SU-DHL-6 (cell line): ENCODE data around the gene GYPC.

Experiments
- H2AFZ ChIP-seq: fragments of 200-600 bp; sonication (generic); 2 replicates; pipeline ENCODE4 v1.6.1; 2014; ENCODE audit warnings: low read depth, mild to moderate bottlenecking, moderate library complexity, mixed read lengths, antibody characterized with exemption, low read length; ENCODE audit not compliant: severe bottlenecking
- H3F3A ChIP-seq: fragments of 200-600 bp; shearing (Covaris generic); 2 replicates; pipeline ENCODE4 v1.6.0; 2016; ENCODE audit warnings: antibody characterized with exemption, mild to moderate bottlenecking; ENCODE audit not compliant: insufficient read depth
- H3K27ac ChIP-seq: fragments of 200-600 bp; sonication (generic); 2 replicates; pipeline ENCODE4 v1.5.1; 2016; ENCODE audit warnings: low read depth, mild to moderate bottlenecking, low read length, moderate library complexity, mixed read lengths
- H3K27me3 ChIP-seq: fragments of 200-600 bp; sonication (generic), shearing (Covaris generic); 2 replicates; pipeline ENCODE4 v1.6.0; 2014; ENCODE audit warnings: mild to moderate bottlenecking, low read length
- H3K36me3 ChIP-seq: fragments of 200-600 bp; sonication (generic); 2 replicates; pipeline ENCODE4 v1.6.1; 2014; ENCODE audit warnings: mild to moderate bottlenecking, low read length, mixed read lengths
- H3K4me2 ChIP-seq: fragments of 300-600, 200-600 bp; shearing (Covaris generic), sonication (generic); 2 replicates; pipeline ENCODE4 v1.6.0; 2014; ENCODE audit warnings: low read length, low read depth, mild to moderate bottlenecking; ENCODE audit not compliant: poor library complexity, severe bottlenecking
- H3K4me3 ChIP-seq: fragments of 200-600 bp; sonication (generic); 2 replicates; pipeline ENCODE4 v1.5.1; 2014; ENCODE audit warnings: antibody characterized with exemption, low read length, mild to moderate bottlenecking, mixed read lengths; ENCODE audit not compliant: insufficient read depth, poor library complexity, severe bottlenecking
- H3K79me2 ChIP-seq: fragments of 200-600 bp; sonication (generic); 2 replicates; pipeline ENCODE4 v1.6.1; 2014; ENCODE audit warnings: mild to moderate bottlenecking, low read length, moderate library complexity; ENCODE audit not compliant: insufficient read depth
- H3K9ac ChIP-seq: fragments of 200-600 bp; sonication (generic); 2 replicates; pipeline ENCODE4 v1.7.0; 2014; ENCODE audit warnings: mild to moderate bottlenecking, low read length
- H3K9me2 ChIP-seq: fragments of 200-600 bp; sonication (generic); replicated peaks from 2 replicates; pipeline ENCODE4 v1.6.1; 2014; ENCODE audit warnings: low read length; ENCODE audit not compliant: insufficient read depth
- H3K9me3 ChIP-seq: fragments of 200-600 bp; sonication (generic); 2 replicates; pipeline ENCODE4 v1.6.1; 2014; ENCODE audit warnings: low read length, mixed read lengths; ENCODE audit not compliant: insufficient read depth
- H4K20me1 ChIP-seq: fragments of 200-600 bp; sonication (generic); 2 replicates; pipeline ENCODE4 v1.6.1; 2014; ENCODE audit warnings: low read depth, mild to moderate bottlenecking, antibody characterized with exemption, low read length, moderate library complexity, mixed read lengths
- CTCF ChIP-seq: fragments of 200-600 bp; sonication (generic); IDR thresholded peaks from one replicate; pipeline ENCODE4 v1.5.1; 2017; ENCODE audit warnings: antibody characterized with exemption, mild to moderate bottlenecking, low read length, moderate library complexity; ENCODE audit not compliant: insufficient read depth, poor library complexity, severe bottlenecking
- EZH2phosphoT487 ChIP-seq: fragments of 200-600 bp; sonication (generic), shearing (Covaris generic); conservative IDR thresholded peaks from 2 replicates; pipeline ENCODE4 v1.6.1; 2018; ENCODE audit warnings: mild to moderate bottlenecking, antibody characterized with exemption, low read length, moderate library complexity, mixed read lengths

The GYPC gene

GRCh38 chr2:126739141-126739540, 83.2 kb downstream of the GYPC start:
- Histone ChIP-seq H3K4me3 (no peak overlapping the region), H3K4me2 (no peak overlapping the region), H4K20me1 (no peaks in the 10 kb centered on the region), H3K9me2 (no peaks in the 10 kb centered on the region), H3K9ac (no peak overlapping the region), H3F3A (no peaks in the 10 kb centered on the region), H3K79me2 (no peaks in the 10 kb centered on the region), H3K9me3 (no peaks in the 10 kb centered on the region), H3K27ac (no peak overlapping the region), H3K27me3 (no peaks in the 10 kb centered on the region), H3K36me3 (no peaks in the 10 kb centered on the region), H2AFZ (no peak overlapping the region)
- TF ChIP-seq CTCF = no peak
- no peak for TF ChIP-seq EZH2phosphoT487

- no peak overlapping the region for H3K27ac ChIP-seq
- H3K4me2 ChIP-seq = no peak overlapping the region
- H3K9ac ChIP-seq = no peak overlapping the region
- H3K27me3 ChIP-seq = no peaks in the 10 kb centered on the region
- H3K9me3 ChIP-seq = no peaks in the 10 kb centered on the region
- TF ChIP-seq EZH2phosphoT487 (no peak), CTCF (no peak)
- H3K9me2 ChIP-seq = no peaks in the 10 kb centered on the region
- no peaks in the 10 kb centered on the region for H3F3A ChIP-seq
- no peaks in the 10 kb centered on the region for H3K79me2 ChIP-seq
- no peak overlapping the region for H3K4me3 ChIP-seq
- H2AFZ ChIP-seq = no peak overlapping the region
- H4K20me1 ChIP-seq = no peaks in the 10 kb centered on the region
- no peaks in the 10 kb centered on the region for H3K36me3 ChIP-seq
Observed at GRCh38 chr2:126744640-126745039, 88.7 kb downstream of the GYPC start.
